Activated CD8-positive, alpha-beta memory T cell treated with anti-CD3 and anti-CD28 coated beads for 48 hours (primary cell): ENCODE measurements around the gene SGCD.
"Not testable (repeated sequence)": the region's sequence is repeated elsewhere in the genome, so short reads cannot be mapped to it uniquely, and the experiment has no call there.

ENCODE experiments used
- DNase-seq, 3 experiments: peaks; one replicate each; pipeline ENCODE4 v3.0.0-alpha.2; 2020; ENCODE audit warnings: low read depth in 2 of 3, low spot score in 2 of 3

Gene SGCD

GRCh38 chr5:156556666-156557406, 229.9 kb downstream of the SGCD start:
- DNase-seq: no peak

- no peak for DNase-seq
Measured at GRCh38 chr5:156560002-156560401, 233.0 kb downstream of the SGCD start.

- no peak for DNase-seq
Measured at GRCh38 chr5:156561651-156562050, 234.7 kb downstream of the SGCD start.

GRCh38 chr5:156570615-156571014, 243.7 kb downstream of the SGCD start:
- DNase-seq: no peak

GRCh38 chr5:156581725-156582124, 254.8 kb downstream of the SGCD start:
- DNase-seq: no peak

- no peak for DNase-seq
Measured at GRCh38 chr5:156582193-156582598, 255.2 kb downstream of the SGCD start.

- no peak for DNase-seq
Measured at GRCh38 chr5:156584871-156585270, 257.9 kb downstream of the SGCD start.

GRCh38 chr5:156585999-156586398, 259.0 kb downstream of the SGCD start:
- no peak for DNase-seq

- no peak for DNase-seq
Measured at GRCh38 chr5:156587012-156587411, 260.0 kb downstream of the SGCD start.

GRCh38 chr5:156588306-156588705, 261.3 kb downstream of the SGCD start:
- no peak for DNase-seq

- no peak for DNase-seq
Measured at GRCh38 chr5:156589104-156589945, 262.4 kb downstream of the SGCD start.

- no peak for DNase-seq
Measured at GRCh38 chr5:156589946-156590216, 262.9 kb downstream of the SGCD start.

GRCh38 chr5:156590978-156591377, 264.0 kb downstream of the SGCD start:
- no peak for DNase-seq

- DNase-seq: no peak
Measured at GRCh38 chr5:156591631-156592030, 264.7 kb downstream of the SGCD start.

- no peak for DNase-seq
Measured at GRCh38 chr5:156593546-156593945, 266.6 kb downstream of the SGCD start.

- no peak for DNase-seq
Measured at GRCh38 chr5:156594406-156594805, 267.4 kb downstream of the SGCD start.

- no peak for DNase-seq
Measured at GRCh38 chr5:156595132-156595787, 268.3 kb downstream of the SGCD start.

- DNase-seq: no peak
Measured at GRCh38 chr5:156597276-156597675, 270.3 kb downstream of the SGCD start.

GRCh38 chr5:156598964-156599363, 272.0 kb downstream of the SGCD start:
- DNase-seq: no peak

- DNase-seq: not testable (repeated sequence)
Measured at GRCh38 chr5:156610582-156610981, 283.6 kb downstream of the SGCD start.

- DNase-seq: no peak
Measured at GRCh38 chr5:156615901-156616300, 288.9 kb downstream of the SGCD start.

- no peak for DNase-seq
Measured at GRCh38 chr5:156617426-156617825, 290.5 kb downstream of the SGCD start.
